HCT116 (cell line): ENCODE measurements around the gene HOXA13.

Source experiments
- RAD21 ChIP-seq: IDR thresholded peaks from 2 replicates; pipeline ENCODE4 v1.6.1; 2012; ENCODE audit warnings: low read depth, mild to moderate bottlenecking
- TF ChIP-seq, protein P1 (sequence below), 3 experiments: fragments of 200-600 bp in 1 of 3; sonication (generic) in 1 of 3; IDR thresholded peaks in 2 of 3; conservative IDR thresholded peaks in 1 of 3; 2 replicates each; pipeline ENCODE4 v1.5.1; 2012 to 2017; ENCODE audit warnings: low read depth in 2 of 3, low read length in 2 of 3, antibody characterized with exemption in 1 of 3, borderline replicate concordance in 1 of 3, control low read depth in 1 of 3, mild to moderate bottlenecking in 1 of 3, mixed read lengths in 1 of 3, mixed run types in 1 of 3, moderate library complexity in 1 of 3; ENCODE audit not compliant: insufficient read depth in 1 of 3

GRCh38 chr7:27217951-27218350, 18.1 kb upstream of the HOXA13 start:
- TF ChIP-seq, protein P1, sequence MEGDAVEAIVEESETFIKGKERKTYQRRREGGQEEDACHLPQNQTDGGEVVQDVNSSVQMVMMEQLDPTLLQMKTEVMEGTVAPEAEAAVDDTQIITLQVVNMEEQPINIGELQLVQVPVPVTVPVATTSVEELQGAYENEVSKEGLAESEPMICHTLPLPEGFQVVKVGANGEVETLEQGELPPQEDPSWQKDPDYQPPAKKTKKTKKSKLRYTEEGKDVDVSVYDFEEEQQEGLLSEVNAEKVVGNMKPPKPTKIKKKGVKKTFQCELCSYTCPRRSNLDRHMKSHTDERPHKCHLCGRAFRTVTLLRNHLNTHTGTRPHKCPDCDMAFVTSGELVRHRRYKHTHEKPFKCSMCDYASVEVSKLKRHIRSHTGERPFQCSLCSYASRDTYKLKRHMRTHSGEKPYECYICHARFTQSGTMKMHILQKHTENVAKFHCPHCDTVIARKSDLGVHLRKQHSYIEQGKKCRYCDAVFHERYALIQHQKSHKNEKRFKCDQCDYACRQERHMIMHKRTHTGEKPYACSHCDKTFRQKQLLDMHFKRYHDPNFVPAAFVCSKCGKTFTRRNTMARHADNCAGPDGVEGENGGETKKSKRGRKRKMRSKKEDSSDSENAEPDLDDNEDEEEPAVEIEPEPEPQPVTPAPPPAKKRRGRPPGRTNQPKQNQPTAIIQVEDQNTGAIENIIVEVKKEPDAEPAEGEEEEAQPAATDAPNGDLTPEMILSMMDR (IDR thresholded peaks at IDR 0.05 in 2 of 3, conservative IDR thresholded peaks at IDR 0.05 in 1 of 3; ENCODE audit: borderline replicate concordance in 1 of 3, insufficient read depth in 1 of 3, low read depth in 2 of 3, low read length in 2 of 3), result no peak
- no peak for TF ChIP-seq RAD21
